G401 (cell line): ENCODE measurements around the gene RERE. TPM values are rescaled to one million over a fixed set of nuclear protein-coding genes. Genes with fewer than 3 reads are reported as not detected.

Experiments used
- DNase-seq: peaks from one replicate; pipeline ENCODE4 v3.0.0-alpha.2; 2015; ENCODE audit warnings: low spot score
- in situ Hi-C: cut with HindIII; loops from 2 replicates; pipeline ENCODE4 v1.10.0; 2016; ENCODE audit warnings: low sequenced_read_pairs, mixed read lengths
- total RNA-seq: library from RNA; depleted of rRNA; stranded (reverse); fragments of >200 nt; shearing (Covaris generic); gene quantifications from 2 replicates; pipeline ENCODE4 v1.2.3, GENCODE V29; 2014

Gene RERE
- total RNA-seq, 1 experiment from 2014 or later: 22.6 TPM

DNA sequence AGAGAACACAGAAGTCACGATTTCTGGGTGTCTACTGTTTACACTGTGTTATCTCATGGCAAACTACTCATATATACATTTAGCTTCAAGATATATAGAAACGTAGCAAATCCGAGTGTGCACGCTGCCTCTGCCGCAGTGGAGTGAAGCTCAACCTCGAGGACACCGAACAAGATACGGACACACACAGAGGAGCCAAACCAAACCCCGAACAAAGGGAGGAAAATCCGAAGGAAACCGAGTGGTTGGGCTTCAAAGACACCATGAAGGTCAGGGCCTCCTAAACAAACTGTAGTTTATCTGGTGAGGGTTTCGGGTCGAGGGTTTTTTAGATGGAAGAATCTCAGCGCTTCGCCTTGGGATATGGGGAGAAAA is 465.0 kb downstream of the RERE start:
- no peak for DNase-seq
- in situ Hi-C loops: no loop called here

- in situ Hi-C loops: no loop called here
- no peak for DNase-seq
Measured at GRCh38 chr1:8351693-8352470, 465.6 kb downstream of the RERE start.

GRCh38 chr1:8350914-8351684 is 466.3 kb downstream of the RERE start:
- DNase-seq: no peak
- in situ Hi-C loops: no loop called here

DNA sequence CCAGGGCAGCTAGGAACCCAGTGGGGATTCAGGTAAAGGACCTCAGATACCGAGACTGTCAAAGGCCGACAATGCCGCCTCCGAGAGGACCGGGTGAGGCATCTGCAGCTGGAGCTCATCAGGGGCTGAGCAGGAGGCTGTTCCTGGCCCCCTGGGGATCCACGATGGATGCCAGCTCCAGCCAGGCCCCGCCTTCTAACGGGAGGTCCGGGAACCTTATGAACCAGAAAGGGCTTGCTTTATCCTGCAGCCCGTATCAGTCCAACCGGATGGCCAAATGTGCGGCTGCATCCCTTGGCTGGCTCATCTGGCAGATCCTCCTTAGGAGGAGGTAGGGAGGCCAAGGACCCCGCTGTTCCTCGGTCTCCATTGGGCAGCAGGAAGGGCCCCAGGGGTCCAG is 467.5 kb downstream of the RERE start:
- DNase-seq: no peak
- in situ Hi-C loops: no loop called here

DNA sequence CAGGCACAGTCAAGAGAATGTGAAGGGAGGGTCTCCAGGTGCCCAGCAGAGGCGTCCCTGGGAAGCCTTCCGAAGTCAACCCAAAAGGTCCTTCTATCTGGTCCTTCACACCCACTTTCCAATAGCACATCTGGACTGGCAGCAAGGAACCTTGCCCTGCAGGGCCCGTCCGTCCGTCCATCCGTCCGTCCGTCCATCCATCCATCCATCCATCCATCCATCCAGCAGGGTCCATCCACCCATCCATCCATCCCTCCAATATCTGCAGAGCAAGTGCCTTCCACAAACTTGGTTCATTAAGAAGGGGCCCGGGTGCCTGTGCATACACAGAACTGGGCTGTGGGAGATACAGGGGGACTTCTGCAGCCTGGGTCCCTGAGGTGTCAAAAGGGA is 468.0 kb downstream of the RERE start:
- no peak for DNase-seq

GRCh38 chr1:8348777-8349472 is 468.5 kb downstream of the RERE start:
- in situ Hi-C loops: no loop called here
- no peak for DNase-seq

More for the DNA sequence above, 468.0 kb downstream of the RERE start:
- in situ Hi-C loops: no loop called here

- DNase-seq: no peak
- in situ Hi-C loops: no loop called here
Measured at GRCh38 chr1:8348047-8348776, 469.2 kb downstream of the RERE start.

DNA sequence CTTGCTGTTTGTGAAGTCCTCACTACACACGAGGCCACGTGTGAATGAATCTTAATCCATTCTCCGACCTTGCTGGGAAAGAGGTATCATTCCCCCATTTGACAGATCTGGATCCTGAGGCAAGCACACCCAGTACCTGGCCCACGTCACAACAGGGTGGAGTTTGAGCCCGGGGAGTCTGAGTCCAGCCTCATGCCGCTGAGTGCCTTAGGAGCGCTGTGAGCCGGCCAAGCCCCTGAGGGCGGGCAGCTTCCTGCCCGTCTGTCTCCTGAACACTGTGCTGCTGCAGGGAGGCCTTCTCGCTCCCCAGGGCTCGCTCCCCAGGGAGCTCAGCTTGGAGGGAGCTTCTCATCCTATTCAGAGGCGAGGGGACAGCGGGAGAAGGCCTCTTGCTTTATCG is 469.8 kb downstream of the RERE start:
- no peak for DNase-seq
- in situ Hi-C loops: no loop called here

- in situ Hi-C loops: no loop called here
- DNase-seq: no peak
Measured at GRCh38 chr1:8345621-8346415, 471.6 kb downstream of the RERE start.

DNA sequence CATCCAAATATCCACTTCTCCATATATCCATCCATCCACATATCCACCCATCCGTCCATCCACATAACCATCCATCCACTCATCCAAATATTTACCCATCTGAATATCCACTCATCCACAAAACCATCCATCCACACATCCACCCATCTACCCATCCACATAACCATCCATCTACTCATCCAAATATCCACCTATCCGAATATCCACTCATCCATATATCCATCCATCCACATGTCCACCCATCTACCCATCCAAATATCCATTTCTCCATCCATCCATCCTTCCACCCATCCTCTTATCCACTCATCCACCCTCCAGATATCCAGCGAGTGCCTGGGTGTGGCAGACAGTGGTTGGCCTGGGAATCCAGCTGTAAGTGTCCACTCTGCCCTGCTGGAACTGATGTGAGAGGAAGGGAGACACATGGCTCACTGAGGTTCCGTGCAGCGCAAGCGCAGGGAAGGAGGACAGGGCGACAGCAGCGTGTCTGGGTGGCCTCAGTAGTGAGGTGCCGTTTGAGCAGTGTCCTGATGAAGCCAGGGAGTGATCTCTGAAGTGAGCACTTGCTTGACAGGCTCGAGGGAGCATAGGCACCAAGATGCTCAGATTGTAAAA is 472.4 kb downstream of the RERE start:
- in situ Hi-C loops: no loop called here
- no peak for DNase-seq

- in situ Hi-C loops: no loop called here
- no peak for DNase-seq
Measured at GRCh38 chr1:8343464-8344001, 473.9 kb downstream of the RERE start.

DNA sequence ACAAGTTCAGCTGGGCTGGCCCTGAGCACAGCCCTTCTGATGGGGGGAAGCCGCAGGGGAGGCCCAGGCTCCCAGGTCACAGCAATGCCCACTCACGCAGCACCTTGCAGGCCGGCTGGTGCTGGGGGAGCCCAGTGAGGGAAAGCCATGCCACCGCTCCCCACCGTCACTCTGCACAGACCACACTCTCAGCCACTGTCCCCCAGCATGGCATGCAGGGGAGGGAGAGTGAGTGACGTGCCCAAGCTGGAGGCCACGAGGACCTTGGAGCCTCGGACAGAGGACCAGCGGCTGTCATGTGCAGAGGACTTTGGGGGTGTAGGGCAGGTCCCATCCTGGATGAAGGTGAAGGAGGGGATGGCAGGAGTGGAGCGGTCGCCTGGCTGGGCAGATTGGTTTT is 474.4 kb downstream of the RERE start:
- no peak for DNase-seq
- in situ Hi-C loops: no loop called here

DNA sequence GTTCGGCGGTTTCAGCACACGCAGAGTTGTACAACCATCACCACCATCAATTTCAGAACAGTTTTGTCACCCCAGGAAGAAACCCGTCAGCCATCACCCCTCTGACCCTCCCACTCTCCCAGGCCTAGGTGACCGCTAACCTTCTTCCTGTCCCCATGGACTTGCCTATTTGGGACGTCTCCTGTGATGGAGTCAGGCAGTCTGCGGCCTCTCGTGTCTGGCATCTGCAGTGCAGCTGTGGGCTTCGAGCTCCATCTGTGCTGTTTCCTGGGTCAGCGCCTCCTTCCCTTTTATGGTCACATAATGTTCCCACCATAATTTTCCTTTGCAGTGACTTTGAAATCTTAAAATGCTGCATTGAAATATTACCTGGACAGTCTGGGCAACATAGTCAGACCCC is 475.1 kb downstream of the RERE start:
- in situ Hi-C loops: no loop called here
- no peak for DNase-seq

GRCh38 chr1:8340448-8340847 is 477.0 kb downstream of the RERE start:
- in situ Hi-C loops: no loop called here
- DNase-seq: no peak

- no peak for DNase-seq
- in situ Hi-C loops: no loop called here
Measured at GRCh38 chr1:8339203-8339600, 478.2 kb downstream of the RERE start.

GRCh38 chr1:8338526-8339202 is 478.8 kb downstream of the RERE start:
- in situ Hi-C loops: no loop called here
- DNase-seq: no peak

GRCh38 chr1:8337776-8338525 is 479.5 kb downstream of the RERE start:
- in situ Hi-C loops: no loop called here
- DNase-seq: no peak
